Hepatocyte (in vitro differentiated cells): ENCODE results near the gene MACROD2.

ENCODE experiments used
- EZH2 ChIP-seq: fragments of 200-600 bp; sonication (generic); IDR thresholded peaks from 2 replicates; pipeline ENCODE4 v1.6.1; 2016; ENCODE audit warnings: antibody characterized with exemption, mild to moderate bottlenecking, borderline replicate concordance
- TF ChIP-seq, protein P1 (sequence below): fragments of 200-600 bp; sonication (generic); IDR thresholded peaks from 2 replicates; pipeline ENCODE4 v1.5.1; 2016; ENCODE audit warnings: antibody characterized with exemption, mild to moderate bottlenecking; ENCODE audit not compliant: poor library complexity

DNA sequence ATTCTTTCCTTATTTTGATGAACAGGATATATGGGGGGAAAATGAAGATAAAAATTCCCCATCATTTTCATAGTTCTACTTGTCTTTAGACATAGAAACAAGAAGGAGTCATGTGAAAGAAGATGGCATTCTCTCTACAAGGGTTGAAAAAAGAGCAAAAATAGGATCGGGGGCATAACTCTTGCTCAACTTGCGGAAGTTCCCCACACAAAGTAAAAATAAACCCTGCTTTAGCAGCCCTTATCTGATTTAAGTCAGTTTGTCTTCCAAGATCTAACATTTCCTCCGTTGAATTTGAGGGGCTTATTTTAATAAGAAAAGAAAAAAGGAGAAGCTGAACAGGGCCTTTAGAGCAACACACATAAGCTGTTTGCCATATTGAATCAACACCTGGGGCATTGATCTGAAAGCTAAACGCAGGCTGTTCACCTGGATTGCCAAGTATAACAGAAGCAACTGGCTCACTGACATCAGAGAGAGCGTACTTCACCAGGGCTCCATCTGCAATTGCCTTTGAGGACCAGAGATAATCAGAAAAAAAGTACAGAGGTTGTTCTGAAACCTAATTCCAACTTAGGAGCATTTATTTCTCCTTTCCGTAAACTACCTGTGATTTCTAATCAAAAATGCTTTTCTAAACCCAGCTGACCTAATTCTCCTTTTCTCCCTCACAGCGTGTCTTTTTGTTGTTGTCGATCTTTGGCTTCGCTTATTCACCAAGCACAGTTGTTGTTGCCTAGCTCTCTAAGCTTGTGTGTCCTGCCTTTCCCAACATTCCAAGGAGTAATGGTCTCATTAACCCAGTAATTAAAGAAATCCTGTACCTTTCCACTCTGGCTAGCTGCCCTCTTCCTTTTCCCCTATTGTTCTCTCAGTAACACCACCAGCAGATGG lies 2010.0 kb downstream of the MACROD2 start:
- TF ChIP-seq EZH2: no peak
- TF ChIP-seq, protein P1, sequence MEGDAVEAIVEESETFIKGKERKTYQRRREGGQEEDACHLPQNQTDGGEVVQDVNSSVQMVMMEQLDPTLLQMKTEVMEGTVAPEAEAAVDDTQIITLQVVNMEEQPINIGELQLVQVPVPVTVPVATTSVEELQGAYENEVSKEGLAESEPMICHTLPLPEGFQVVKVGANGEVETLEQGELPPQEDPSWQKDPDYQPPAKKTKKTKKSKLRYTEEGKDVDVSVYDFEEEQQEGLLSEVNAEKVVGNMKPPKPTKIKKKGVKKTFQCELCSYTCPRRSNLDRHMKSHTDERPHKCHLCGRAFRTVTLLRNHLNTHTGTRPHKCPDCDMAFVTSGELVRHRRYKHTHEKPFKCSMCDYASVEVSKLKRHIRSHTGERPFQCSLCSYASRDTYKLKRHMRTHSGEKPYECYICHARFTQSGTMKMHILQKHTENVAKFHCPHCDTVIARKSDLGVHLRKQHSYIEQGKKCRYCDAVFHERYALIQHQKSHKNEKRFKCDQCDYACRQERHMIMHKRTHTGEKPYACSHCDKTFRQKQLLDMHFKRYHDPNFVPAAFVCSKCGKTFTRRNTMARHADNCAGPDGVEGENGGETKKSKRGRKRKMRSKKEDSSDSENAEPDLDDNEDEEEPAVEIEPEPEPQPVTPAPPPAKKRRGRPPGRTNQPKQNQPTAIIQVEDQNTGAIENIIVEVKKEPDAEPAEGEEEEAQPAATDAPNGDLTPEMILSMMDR: no peak
